HCT116 (cell line): ENCODE results near the gene ZNF776. TPM values are rescaled to one million over a fixed set of nuclear protein-coding genes. Genes with fewer than 3 reads are reported as not detected.

Source experiments
- ATAC-seq: fragments of 200-7000 bp; cut with Tn5 transposase; 2 replicates; pipeline ENCODE4 v1.9.1; 2020; ENCODE audit warnings: mild to moderate bottlenecking, moderate library complexity
- BruUV-seq: library from RNA; stranded (reverse); fragments of 400-500 nt; replicated peaks from 2 replicates; lab custom pipeline; 2021; lab: Mats Ljungman, UMichigan
- CTCF ChIA-PET: fragments of 300-600 bp; sonication (Branson Sonifier 250); formaldehyde crosslinking; loops from one replicate; lab custom pipeline; 2021; ENCODE audit warnings: antibody characterized with exemption; lab: Charles Lee
- POLR2A ChIA-PET: fragments of 300-600, 350-600 bp; sonication (Branson Sonifier 250); formaldehyde crosslinking; loops from one replicate; lab custom pipeline; 2021; ENCODE audit warnings: antibody characterized with exemption; lab: Charles Lee
- RAD21 ChIA-PET, 2 experiments: fragments of 300-600 bp; sonication (Branson Sonifier 250); formaldehyde crosslinking; loops; one replicate each; lab custom pipeline; 2023; ENCODE audit warnings: low total read pairs in 2 of 2; ENCODE audit not compliant: uncharacterized antibody in 2 of 2, unreplicated experiment in 2 of 2, low non-redundant PET in 1 of 2; lab: Charles Lee
- DNase-seq: peaks from one replicate; pipeline ENCODE4 v3.0.0-alpha.2; 2010; ENCODE audit warnings: low read depth, low spot score
- H2AFZ ChIP-seq: fragments of 200-600 bp; shearing (Covaris generic), sonication (generic); 2 replicates; pipeline ENCODE4 v1.6.1; 2017; ENCODE audit warnings: low read depth, mixed run types, mixed read lengths, antibody characterized with exemption, low read length; ENCODE audit not compliant: poor library complexity, severe bottlenecking
- H3K27ac ChIP-seq: 2 replicates; pipeline ENCODE4 v1.5.1; 2012; ENCODE audit warnings: low read depth, low read length
- H3K27me3 ChIP-seq: fragments of 200-600 bp; sonication (generic); 2 replicates; pipeline ENCODE4 v1.6.1; 2016; ENCODE audit warnings: mixed run types, low read length, mixed read lengths; ENCODE audit not compliant: insufficient read depth
- H3K36me3 ChIP-seq, 2 experiments: fragments of 200-500 bp in 1 of 2; fragments of 200-600 bp in 1 of 2; sonication (Bioruptor generic) in 1 of 2; sonication (generic) in 1 of 2; 2 replicates each; pipeline versions ENCODE4 v1.5.1 to v1.6.1; 2014 to 2016; ENCODE audit warnings: low read length in 2 of 2, inconsistent platforms in 1 of 2, mixed read lengths in 1 of 2, mixed run types in 1 of 2; ENCODE audit not compliant: insufficient read depth in 2 of 2, control insufficient read depth in 1 of 2
- H3K4me1 ChIP-seq, 2 experiments: fragments of 200-600 bp in 1 of 2; sonication (generic) in 1 of 2; 2 replicates each; pipeline versions ENCODE4 v1.5.1 to v1.6.1; 2012 to 2017; ENCODE audit warnings: low read length in 2 of 2, inconsistent platforms in 1 of 2, mild to moderate bottlenecking in 1 of 2, mixed read lengths in 1 of 2, mixed run types in 1 of 2, moderate library complexity in 1 of 2; ENCODE audit not compliant: insufficient read depth in 2 of 2, control insufficient read depth in 1 of 2
- H3K4me2 ChIP-seq: fragments of 200-600 bp; sonication (generic); 2 replicates; pipeline ENCODE4 v1.6.1; 2017; ENCODE audit warnings: mixed run types, low read length, mixed read lengths
- H3K4me3 ChIP-seq, 2 experiments: fragments of 200-600 bp in 1 of 2; sonication (generic) in 1 of 2; replicated peaks in 1 of 2; 2 replicates each; pipeline ENCODE4 v1.5.1; 2011 to 2016; ENCODE audit warnings: low read length in 2 of 2, control low read depth in 1 of 2, low read depth in 1 of 2, mild to moderate bottlenecking in 1 of 2, mixed read lengths in 1 of 2, mixed run types in 1 of 2
- H3K79me2 ChIP-seq: fragments of 200-600 bp; sonication (generic); 2 replicates; pipeline ENCODE4 v1.6.1; 2017; ENCODE audit warnings: mild to moderate bottlenecking, mixed run types, low read length, moderate library complexity, mixed read lengths; ENCODE audit not compliant: insufficient read depth
- H3K9ac ChIP-seq: fragments of 200-600 bp; sonication (generic); 2 replicates; pipeline ENCODE4 v1.6.1; 2016; ENCODE audit warnings: low read length, mixed read lengths
- H3K9me2 ChIP-seq: fragments of 200-600 bp; sonication (generic), shearing (Covaris generic); 2 replicates; pipeline ENCODE4 v1.6.1; 2017; ENCODE audit warnings: mixed run types, mild to moderate bottlenecking, moderate library complexity; ENCODE audit not compliant: insufficient read depth
- H3K9me3 ChIP-seq, 2 experiments: fragments of 200-500 bp in 1 of 2; fragments of 200-600 bp in 1 of 2; sonication (Bioruptor generic) in 1 of 2; sonication (generic) in 1 of 2; 2 replicates each; pipeline ENCODE4 v1.6.1; 2014 to 2017; ENCODE audit warnings: low read length in 2 of 2, mixed read lengths in 2 of 2, inconsistent platforms in 1 of 2, low read depth in 1 of 2, mild to moderate bottlenecking in 1 of 2, mixed run types in 1 of 2, moderate library complexity in 1 of 2; ENCODE audit not compliant: control insufficient read depth in 1 of 2, insufficient read depth in 1 of 2
- H4K20me1 ChIP-seq: fragments of 200-600 bp; sonication (generic), shearing (Covaris generic); 2 replicates; pipeline ENCODE4 v1.6.1; 2017; ENCODE audit warnings: mixed run types, mild to moderate bottlenecking, moderate library complexity; ENCODE audit not compliant: insufficient read depth
- ATF3 ChIP-seq: IDR thresholded peaks from 2 replicates; pipeline ENCODE4 v1.6.1; 2012
- CTCF ChIP-seq, 3 experiments: fragments of 200-600 bp in 1 of 3; sonication (generic) in 1 of 3; IDR thresholded peaks in 2 of 3; conservative IDR thresholded peaks in 1 of 3; 2 replicates each; pipeline ENCODE4 v1.5.1; 2012 to 2017; ENCODE audit warnings: low read depth in 2 of 3, low read length in 2 of 3, antibody characterized with exemption in 1 of 3, borderline replicate concordance in 1 of 3, control low read depth in 1 of 3, mild to moderate bottlenecking in 1 of 3, mixed read lengths in 1 of 3, mixed run types in 1 of 3, moderate library complexity in 1 of 3; ENCODE audit not compliant: insufficient read depth in 1 of 3
- EGR1 ChIP-seq: IDR thresholded peaks from 2 replicates; pipeline ENCODE4 v1.6.1; 2012; ENCODE audit warnings: low read depth
- EZH2 ChIP-seq: fragments of 200-600 bp; sonication (generic); IDR thresholded peaks from 2 replicates; pipeline ENCODE4 v1.6.1; 2017; ENCODE audit warnings: antibody characterized with exemption, mixed run types
- FOSL1 ChIP-seq: IDR thresholded peaks from 2 replicates; pipeline ENCODE4 v1.6.1; 2012; ENCODE audit warnings: low read depth
- MAX ChIP-seq: IDR thresholded peaks from 2 replicates; pipeline ENCODE4 v1.6.1; 2012
- POLR2A ChIP-seq: IDR thresholded peaks from 2 replicates; pipeline ENCODE4 v1.7.0; 2011; ENCODE audit warnings: borderline replicate concordance; ENCODE audit not compliant: insufficient read depth, insufficient read length; ENCODE audit errors: extremely low read depth
- POLR2AphosphoS5 ChIP-seq: IDR thresholded peaks from 2 replicates; pipeline ENCODE4 v1.6.1; 2011; ENCODE audit warnings: mild to moderate bottlenecking, low read depth, low read length, moderate library complexity
- RAD21 ChIP-seq: IDR thresholded peaks from 2 replicates; pipeline ENCODE4 v1.6.1; 2012; ENCODE audit warnings: low read depth, mild to moderate bottlenecking
- SIN3A ChIP-seq: IDR thresholded peaks from 2 replicates; pipeline ENCODE4 v1.6.1; 2012; ENCODE audit warnings: low read depth
- SRF ChIP-seq: IDR thresholded peaks from 2 replicates; pipeline ENCODE4 v1.6.1; 2012; ENCODE audit warnings: low read depth
- YY1 ChIP-seq: IDR thresholded peaks from 2 replicates; pipeline ENCODE4 v1.6.1; 2011; ENCODE audit warnings: low read length, low read depth, moderate library complexity, mild to moderate bottlenecking; ENCODE audit not compliant: insufficient replicate concordance; ENCODE audit errors: extremely low read depth
- intact Hi-C: fragments of 100-400 bp; cut with micrococcal nuclease; formaldehyde crosslinking; loops from 2 replicates; pipeline ENCODE4 v1.10.0; 2022
- total RNA-seq: library from RNA; stranded (reverse); gene quantifications from one replicate; pipeline ENCODE4 v1.2.1, GENCODE V29; 2021; ENCODE audit not compliant: unreplicated experiment

Gene ZNF776
- total RNA-seq, 1 experiment from 2014 or later, result 8.6 TPM

- Histone ChIP-seq H3K9me2 (no peaks in the 10 kb centered on the region), H3K9me3 (peaks cover 0 to 9% of the 10 kb centered on the region in 2 experiments; a peak in 1 of 4 replicates), H3K4me2 (no peak overlapping the region), H2AFZ (no peak overlapping the region), H3K9ac (no peak overlapping the region), H3K79me2 (no peaks in the 10 kb centered on the region), H3K27me3 (no peaks in the 10 kb centered on the region), H3K4me1 (no peaks in the 10 kb centered on the region), H3K27ac (no peak overlapping the region), H3K4me3 (no peak overlapping the region), H4K20me1 (no peaks in the 10 kb centered on the region), H3K36me3 (peaks cover 0 to 8% of the 10 kb centered on the region in 2 experiments; a peak in 1 of 4 replicates)
- DNase-seq, result no peak
- intact Hi-C loops, result no loop called here
- ChIA-PET POLR2A (no interaction called here), CTCF (no interaction called here), RAD21 (no interaction called here)
- no peak for TF ChIP-seq YY1
- TF ChIP-seq POLR2AphosphoS5, result no peak
- no peak for TF ChIP-seq EGR1
- no peak for TF ChIP-seq SRF
- no peak for TF ChIP-seq POLR2A
- no peak for TF ChIP-seq RAD21
- no peak for TF ChIP-seq FOSL1
- TF ChIP-seq EZH2, result no peak
- TF ChIP-seq MAX, result no peak
- TF ChIP-seq SIN3A, result no peak
- TF ChIP-seq CTCF (IDR thresholded peaks at IDR 0.05 in 2 of 3, conservative IDR thresholded peaks at IDR 0.05 in 1 of 3; ENCODE audit: borderline replicate concordance in 1 of 3, insufficient read depth in 1 of 3, low read depth in 2 of 3, low read length in 2 of 3), result no peak
- TF ChIP-seq ATF3, result no peak
- no peak for ATAC-seq
- BruUV-seq, result no TSS peak
These were observed 41.6 kb downstream of the ZNF776 start for GRCh38 chr19:57788114-57788692.
